HG03025 (cell line): ENCODE results near the gene HOXB3.
"Not testable (repeated sequence)": the region's sequence is repeated elsewhere in the genome, so short reads cannot be mapped to it uniquely, and the experiment has no call there.

Experiments used
- ATAC-seq: cut with Tn5 transposase; IDR thresholded peaks from one replicate; pipeline ENCODE4 v1.9.1; 2021; ENCODE audit warnings: mild to moderate bottlenecking, moderate library complexity; ENCODE audit not compliant: unreplicated experiment, low FRiP score

Gene HOXB3

GRCh38 chr17:48510761-48511604 lies 79.1 kb downstream of the HOXB3 start:
- peak; percentile 37 for ATAC-seq

- no peak for ATAC-seq
Measured at GRCh38 chr17:48510381-48510760, 79.7 kb downstream of the HOXB3 start.

GRCh38 chr17:48509708-48510107 lies 80.3 kb downstream of the HOXB3 start:
- ATAC-seq, result not testable (repeated sequence)

GRCh38 chr17:48506246-48506645 lies 83.8 kb downstream of the HOXB3 start:
- ATAC-seq, result no peak

- peak; percentile 63 for ATAC-seq
Measured at GRCh38 chr17:48505788-48506187, 84.3 kb downstream of the HOXB3 start.

- no peak for ATAC-seq
Measured at GRCh38 chr17:48504953-48505352, 85.1 kb downstream of the HOXB3 start.

- ATAC-seq, result no peak
Measured at GRCh38 chr17:48503747-48504146, 86.3 kb downstream of the HOXB3 start.

GRCh38 chr17:48502901-48503300 lies 87.1 kb downstream of the HOXB3 start:
- no peak for ATAC-seq

- no peak for ATAC-seq
Measured at GRCh38 chr17:48502312-48502711, 87.7 kb downstream of the HOXB3 start.

GRCh38 chr17:48500435-48501426 lies 89.3 kb downstream of the HOXB3 start:
- no peak for ATAC-seq

GRCh38 chr17:48499735-48500434 lies 90.2 kb downstream of the HOXB3 start:
- no peak for ATAC-seq

GRCh38 chr17:48499248-48499647 lies 90.8 kb downstream of the HOXB3 start:
- no peak for ATAC-seq
